Loucy (cell line): ENCODE measurements around the gene MEGF6.

Experiments used
- H2AFZ ChIP-seq: fragments of 200-600 bp; sonication (generic); 2 replicates; pipeline ENCODE4 v1.6.0; 2016; ENCODE audit warnings: antibody characterized with exemption, mild to moderate bottlenecking, low read length, moderate library complexity
- H3F3A ChIP-seq: fragments of 200-600 bp; 2 replicates; pipeline ENCODE4 v1.6.0; 2016; ENCODE audit warnings: antibody characterized with exemption, low read depth, mild to moderate bottlenecking
- H3K27me3 ChIP-seq: fragments of 200-600 bp; sonication (generic); 2 replicates; pipeline ENCODE4 v1.6.1; 2014; ENCODE audit warnings: low read length, mild to moderate bottlenecking; ENCODE audit not compliant: insufficient read depth, poor library complexity, severe bottlenecking
- H3K36me3 ChIP-seq: fragments of 200-600 bp; sonication (generic); 2 replicates; pipeline ENCODE4 v1.6.1; 2016; ENCODE audit warnings: low read length; ENCODE audit not compliant: insufficient read depth
- H3K4me1 ChIP-seq: fragments of 200-600 bp; sonication (generic); 2 replicates; pipeline ENCODE4 v1.5.1; 2014; ENCODE audit warnings: low read length, mild to moderate bottlenecking; ENCODE audit not compliant: insufficient read depth, poor library complexity, severe bottlenecking
- H3K4me2 ChIP-seq: fragments of 200-600 bp; sonication (generic); 2 replicates; pipeline ENCODE4 v1.6.0; 2014; ENCODE audit warnings: antibody characterized with exemption, low read length, low read depth, mild to moderate bottlenecking; ENCODE audit not compliant: poor library complexity, severe bottlenecking
- H3K4me3 ChIP-seq: fragments of 200-600 bp; sonication (generic); 2 replicates; pipeline ENCODE4 v1.5.1; 2014; ENCODE audit warnings: low read length, mild to moderate bottlenecking, mixed read lengths; ENCODE audit not compliant: poor library complexity, severe bottlenecking
- H3K79me2 ChIP-seq: fragments of 200-600 bp; sonication (generic); 2 replicates; pipeline ENCODE4 v1.6.1; 2014; ENCODE audit warnings: low read length; ENCODE audit not compliant: insufficient read depth
- H3K9ac ChIP-seq: fragments of 200-600 bp; sonication (generic); 2 replicates; pipeline ENCODE4 v1.6.0; 2014; ENCODE audit warnings: mild to moderate bottlenecking, low read depth, low read length, moderate library complexity; ENCODE audit not compliant: poor library complexity, severe bottlenecking
- H3K9me2 ChIP-seq: fragments of 200-600 bp; sonication (generic); replicated peaks from 2 replicates; pipeline ENCODE4 v1.6.1; 2016; ENCODE audit warnings: low read depth, low read length, mixed read lengths
- H3K9me3 ChIP-seq: fragments of 200-600 bp; sonication (generic); 2 replicates; pipeline ENCODE4 v1.6.1; 2014; ENCODE audit warnings: mild to moderate bottlenecking, antibody characterized with exemption, low read length, low read depth; ENCODE audit not compliant: insufficient read depth
- H4K20me1 ChIP-seq: fragments of 200-600 bp; sonication (generic); 2 replicates; pipeline ENCODE4 v1.6.0; 2014; ENCODE audit warnings: antibody characterized with exemption, low read length, mild to moderate bottlenecking; ENCODE audit not compliant: insufficient read depth, poor library complexity, severe bottlenecking
- CTCF ChIP-seq: fragments of 200-600 bp; sonication (generic); conservative IDR thresholded peaks from 2 replicates; pipeline ENCODE4 v1.5.1; 2014; ENCODE audit warnings: mild to moderate bottlenecking, antibody characterized with exemption, low read length
- EZH2phosphoT487 ChIP-seq: fragments of 200-600 bp; IDR thresholded peaks from 2 replicates; pipeline ENCODE4 v1.6.1; 2018; ENCODE audit warnings: antibody characterized with exemption, mild to moderate bottlenecking, moderate library complexity, borderline replicate concordance

MEGF6 gene

GRCh38 chr1:3550511-3551289 is 60.6 kb downstream of the MEGF6 start:
- no peak overlapping the region for H2AFZ ChIP-seq
- no peaks in the 10 kb centered on the region for H3F3A ChIP-seq
- H3K9me2 ChIP-seq = no peaks in the 10 kb centered on the region
- H3K27me3 ChIP-seq = no peaks in the 10 kb centered on the region
- TF ChIP-seq CTCF (no peak), EZH2phosphoT487 (no peak)
- H3K9ac ChIP-seq = no peak overlapping the region
- H3K79me2 ChIP-seq = no peaks in the 10 kb centered on the region
- H3K4me3 ChIP-seq = no peak overlapping the region
- no peaks in the 10 kb centered on the region for H3K4me1 ChIP-seq
- H4K20me1 ChIP-seq = no peaks in the 10 kb centered on the region
- H3K36me3 ChIP-seq = no peaks in the 10 kb centered on the region
- no peaks in the 10 kb centered on the region for H3K9me3 ChIP-seq
- no peak overlapping the region for H3K4me2 ChIP-seq

GRCh38 chr1:3548895-3549294 is 62.4 kb downstream of the MEGF6 start:
- no peaks in the 10 kb centered on the region for H4K20me1 ChIP-seq
- H3K9me2 ChIP-seq = no peaks in the 10 kb centered on the region
- H3K9ac ChIP-seq = no peak overlapping the region
- H3K27me3 ChIP-seq = no peaks in the 10 kb centered on the region
- no peaks in the 10 kb centered on the region for H3K4me1 ChIP-seq
- H2AFZ ChIP-seq = no peak overlapping the region
- H3F3A ChIP-seq = no peaks in the 10 kb centered on the region
- TF ChIP-seq EZH2phosphoT487 (no peak), CTCF (no peak)
- H3K9me3 ChIP-seq = no peaks in the 10 kb centered on the region
- no peak overlapping the region for H3K4me2 ChIP-seq
- H3K36me3 ChIP-seq = no peaks in the 10 kb centered on the region
- no peaks in the 10 kb centered on the region for H3K79me2 ChIP-seq
- H3K4me3 ChIP-seq = no peak overlapping the region

GRCh38 chr1:3548156-3548893 is 63.0 kb downstream of the MEGF6 start:
- H2AFZ ChIP-seq = no peak overlapping the region
- no peak overlapping the region for H3K4me2 ChIP-seq
- no peaks in the 10 kb centered on the region for H3K36me3 ChIP-seq
- no peaks in the 10 kb centered on the region for H3K79me2 ChIP-seq
- H3K27me3 ChIP-seq = no peaks in the 10 kb centered on the region
- no peaks in the 10 kb centered on the region for H3K4me1 ChIP-seq
- no peaks in the 10 kb centered on the region for H4K20me1 ChIP-seq
- no peaks in the 10 kb centered on the region for H3K9me3 ChIP-seq
- H3K4me3 ChIP-seq = no peak overlapping the region
- no peak overlapping the region for H3K9ac ChIP-seq
- TF ChIP-seq CTCF (no peak), EZH2phosphoT487 (no peak)
- H3F3A ChIP-seq = no peaks in the 10 kb centered on the region
- H3K9me2 ChIP-seq = no peaks in the 10 kb centered on the region
